HCT116 (cell line): ENCODE results near the gene TNS3. TPM values are rescaled to one million over a fixed set of nuclear protein-coding genes. Genes with fewer than 3 reads are reported as not detected.

Source experiments
- ATAC-seq: fragments of 200-7000 bp; cut with Tn5 transposase; 2 replicates; pipeline ENCODE4 v1.9.1; 2020; ENCODE audit warnings: mild to moderate bottlenecking, moderate library complexity
- BruUV-seq: library from RNA; stranded (reverse); fragments of 400-500 nt; replicated peaks from 2 replicates; lab custom pipeline; 2021; lab: Mats Ljungman, UMichigan
- CTCF ChIA-PET: fragments of 300-600 bp; sonication (Branson Sonifier 250); formaldehyde crosslinking; loops from one replicate; lab custom pipeline; 2021; ENCODE audit warnings: antibody characterized with exemption; lab: Charles Lee
- POLR2A ChIA-PET: fragments of 300-600, 350-600 bp; sonication (Branson Sonifier 250); formaldehyde crosslinking; loops from one replicate; lab custom pipeline; 2021; ENCODE audit warnings: antibody characterized with exemption; lab: Charles Lee
- RAD21 ChIA-PET, 2 experiments: fragments of 300-600 bp; sonication (Branson Sonifier 250); formaldehyde crosslinking; loops; one replicate each; lab custom pipeline; 2023; ENCODE audit warnings: low total read pairs in 2 of 2; ENCODE audit not compliant: uncharacterized antibody in 2 of 2, unreplicated experiment in 2 of 2, low non-redundant PET in 1 of 2; lab: Charles Lee
- DNase-seq: peaks from one replicate; pipeline ENCODE4 v3.0.0-alpha.2; 2010; ENCODE audit warnings: low read depth, low spot score
- H2AFZ ChIP-seq: fragments of 200-600 bp; shearing (Covaris generic), sonication (generic); 2 replicates; pipeline ENCODE4 v1.6.1; 2017; ENCODE audit warnings: low read depth, mixed run types, mixed read lengths, antibody characterized with exemption, low read length; ENCODE audit not compliant: poor library complexity, severe bottlenecking
- H3K27ac ChIP-seq: 2 replicates; pipeline ENCODE4 v1.5.1; 2012; ENCODE audit warnings: low read depth, low read length
- H3K27me3 ChIP-seq: fragments of 200-600 bp; sonication (generic); 2 replicates; pipeline ENCODE4 v1.6.1; 2016; ENCODE audit warnings: mixed run types, low read length, mixed read lengths; ENCODE audit not compliant: insufficient read depth
- H3K36me3 ChIP-seq, 2 experiments: fragments of 200-500 bp in 1 of 2; fragments of 200-600 bp in 1 of 2; sonication (Bioruptor generic) in 1 of 2; sonication (generic) in 1 of 2; 2 replicates each; pipeline versions ENCODE4 v1.5.1 to v1.6.1; 2014 to 2016; ENCODE audit warnings: low read length in 2 of 2, inconsistent platforms in 1 of 2, mixed read lengths in 1 of 2, mixed run types in 1 of 2; ENCODE audit not compliant: insufficient read depth in 2 of 2, control insufficient read depth in 1 of 2
- H3K4me1 ChIP-seq, 2 experiments: fragments of 200-600 bp in 1 of 2; sonication (generic) in 1 of 2; 2 replicates each; pipeline versions ENCODE4 v1.5.1 to v1.6.1; 2012 to 2017; ENCODE audit warnings: low read length in 2 of 2, inconsistent platforms in 1 of 2, mild to moderate bottlenecking in 1 of 2, mixed read lengths in 1 of 2, mixed run types in 1 of 2, moderate library complexity in 1 of 2; ENCODE audit not compliant: insufficient read depth in 2 of 2, control insufficient read depth in 1 of 2
- H3K4me2 ChIP-seq: fragments of 200-600 bp; sonication (generic); 2 replicates; pipeline ENCODE4 v1.6.1; 2017; ENCODE audit warnings: mixed run types, low read length, mixed read lengths
- H3K4me3 ChIP-seq, 2 experiments: fragments of 200-600 bp in 1 of 2; sonication (generic) in 1 of 2; replicated peaks in 1 of 2; 2 replicates each; pipeline ENCODE4 v1.5.1; 2011 to 2016; ENCODE audit warnings: low read length in 2 of 2, control low read depth in 1 of 2, low read depth in 1 of 2, mild to moderate bottlenecking in 1 of 2, mixed read lengths in 1 of 2, mixed run types in 1 of 2
- H3K79me2 ChIP-seq: fragments of 200-600 bp; sonication (generic); 2 replicates; pipeline ENCODE4 v1.6.1; 2017; ENCODE audit warnings: mild to moderate bottlenecking, mixed run types, low read length, moderate library complexity, mixed read lengths; ENCODE audit not compliant: insufficient read depth
- H3K9ac ChIP-seq: fragments of 200-600 bp; sonication (generic); 2 replicates; pipeline ENCODE4 v1.6.1; 2016; ENCODE audit warnings: low read length, mixed read lengths
- H3K9me2 ChIP-seq: fragments of 200-600 bp; sonication (generic), shearing (Covaris generic); 2 replicates; pipeline ENCODE4 v1.6.1; 2017; ENCODE audit warnings: mixed run types, mild to moderate bottlenecking, moderate library complexity; ENCODE audit not compliant: insufficient read depth
- H3K9me3 ChIP-seq, 2 experiments: fragments of 200-500 bp in 1 of 2; fragments of 200-600 bp in 1 of 2; sonication (Bioruptor generic) in 1 of 2; sonication (generic) in 1 of 2; 2 replicates each; pipeline ENCODE4 v1.6.1; 2014 to 2017; ENCODE audit warnings: low read length in 2 of 2, mixed read lengths in 2 of 2, inconsistent platforms in 1 of 2, low read depth in 1 of 2, mild to moderate bottlenecking in 1 of 2, mixed run types in 1 of 2, moderate library complexity in 1 of 2; ENCODE audit not compliant: control insufficient read depth in 1 of 2, insufficient read depth in 1 of 2
- H4K20me1 ChIP-seq: fragments of 200-600 bp; sonication (generic), shearing (Covaris generic); 2 replicates; pipeline ENCODE4 v1.6.1; 2017; ENCODE audit warnings: mixed run types, mild to moderate bottlenecking, moderate library complexity; ENCODE audit not compliant: insufficient read depth
- CBX3 ChIP-seq: IDR thresholded peaks from 2 replicates; pipeline ENCODE4 v1.6.1; 2012; ENCODE audit warnings: low read depth
- CEBPB ChIP-seq: IDR thresholded peaks from 2 replicates; pipeline ENCODE4 v1.6.1; 2012; ENCODE audit warnings: low read depth
- EGR1 ChIP-seq: IDR thresholded peaks from 2 replicates; pipeline ENCODE4 v1.6.1; 2012; ENCODE audit warnings: low read depth
- EZH2 ChIP-seq: fragments of 200-600 bp; sonication (generic); IDR thresholded peaks from 2 replicates; pipeline ENCODE4 v1.6.1; 2017; ENCODE audit warnings: antibody characterized with exemption, mixed run types
- EZH2phosphoT487 ChIP-seq: fragments of 200-600 bp; IDR thresholded peaks from 2 replicates; pipeline ENCODE4 v1.6.1; 2018; ENCODE audit warnings: antibody characterized with exemption, borderline replicate concordance
- FOSL1 ChIP-seq: IDR thresholded peaks from 2 replicates; pipeline ENCODE4 v1.6.1; 2012; ENCODE audit warnings: low read depth
- JUND ChIP-seq: IDR thresholded peaks from 2 replicates; pipeline ENCODE4 v1.6.1; 2012
- MAX ChIP-seq: IDR thresholded peaks from 2 replicates; pipeline ENCODE4 v1.6.1; 2012
- RAD21 ChIP-seq: IDR thresholded peaks from 2 replicates; pipeline ENCODE4 v1.6.1; 2012; ENCODE audit warnings: low read depth, mild to moderate bottlenecking
- SIN3A ChIP-seq: IDR thresholded peaks from 2 replicates; pipeline ENCODE4 v1.6.1; 2012; ENCODE audit warnings: low read depth
- TCF7L2 ChIP-seq: IDR thresholded peaks from 2 replicates; pipeline ENCODE4 v1.7.0; 2011; ENCODE audit warnings: borderline replicate concordance, inconsistent platforms; ENCODE audit not compliant: insufficient read depth, insufficient read length; ENCODE audit errors: extremely low read depth
- YY1 ChIP-seq: IDR thresholded peaks from 2 replicates; pipeline ENCODE4 v1.6.1; 2011; ENCODE audit warnings: low read length, low read depth, moderate library complexity, mild to moderate bottlenecking; ENCODE audit not compliant: insufficient replicate concordance; ENCODE audit errors: extremely low read depth
- ZFX ChIP-seq: fragments of 450-650 bp; IDR thresholded peaks from 2 replicates; pipeline ENCODE4 v1.6.1; 2017
- ZNF274 ChIP-seq: fragments of 200-500 bp; sonication (Bioruptor generic); IDR thresholded peaks from 2 replicates; pipeline ENCODE4 v1.6.1; 2014; ENCODE audit warnings: mild to moderate bottlenecking, low read depth, low read length, inconsistent platforms
- intact Hi-C: fragments of 100-400 bp; cut with micrococcal nuclease; formaldehyde crosslinking; loops from 2 replicates; pipeline ENCODE4 v1.10.0; 2022
- total RNA-seq: library from RNA; stranded (reverse); gene quantifications from one replicate; pipeline ENCODE4 v1.2.1, GENCODE V29; 2021; ENCODE audit not compliant: unreplicated experiment
- TF ChIP-seq, protein P1 (sequence below), 3 experiments: fragments of 200-600 bp in 1 of 3; sonication (generic) in 1 of 3; IDR thresholded peaks in 2 of 3; conservative IDR thresholded peaks in 1 of 3; 2 replicates each; pipeline ENCODE4 v1.5.1; 2012 to 2017; ENCODE audit warnings: low read depth in 2 of 3, low read length in 2 of 3, antibody characterized with exemption in 1 of 3, borderline replicate concordance in 1 of 3, control low read depth in 1 of 3, mild to moderate bottlenecking in 1 of 3, mixed read lengths in 1 of 3, mixed run types in 1 of 3, moderate library complexity in 1 of 3; ENCODE audit not compliant: insufficient read depth in 1 of 3
- TF ChIP-seq, protein P2 (sequence below): IDR thresholded peaks from 2 replicates; pipeline ENCODE4 v1.6.1; 2012; ENCODE audit warnings: low read depth

TNS3 gene
- total RNA-seq, 1 experiment from 2014 or later = 9.1 TPM

DNA sequence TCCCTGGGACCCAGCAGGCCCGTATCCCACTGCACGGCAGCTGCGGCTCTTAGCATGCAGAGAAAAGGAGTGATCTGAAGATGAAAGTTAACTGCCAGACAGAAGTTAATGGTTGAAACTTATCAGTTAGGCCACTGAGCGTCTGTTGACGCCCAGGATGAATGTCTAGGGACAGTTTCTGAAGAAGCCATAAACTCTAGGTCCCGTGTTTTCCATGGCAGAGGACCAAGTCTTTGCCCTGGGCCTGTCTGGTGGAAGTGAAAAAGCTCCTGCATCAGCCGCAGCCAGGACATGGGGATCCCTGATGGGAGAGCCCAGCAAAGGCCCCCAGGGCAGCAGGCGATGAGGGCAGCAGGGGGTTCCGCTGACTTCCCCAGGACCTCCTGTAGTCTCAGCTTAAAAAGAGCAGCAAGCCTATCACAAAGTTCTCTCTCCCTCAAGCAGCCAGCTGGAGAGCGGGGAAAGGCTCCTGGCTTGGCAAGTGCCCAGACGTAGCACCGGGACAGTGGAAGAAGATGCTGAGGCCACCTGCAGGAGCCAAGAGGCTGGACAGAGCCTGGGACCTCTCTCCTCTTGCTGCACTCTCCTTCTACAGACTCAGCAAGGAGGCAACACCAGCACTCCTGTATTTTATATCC is 79.6 kb downstream of the TNS3 start:
- RAD21 ChIA-PET = no interaction called here
- H3K9ac ChIP-seq = no peak overlapping the region
- intact Hi-C loops = no loop called here
- no peak overlapping the region for H3K27ac ChIP-seq
- no peaks in the 10 kb centered on the region for H3K9me2 ChIP-seq
- no peaks in the 10 kb centered on the region for H4K20me1 ChIP-seq
- H2AFZ ChIP-seq = no peak overlapping the region
- no peaks in the 10 kb centered on the region for H3K27me3 ChIP-seq
- DNase-seq (no peak), ATAC-seq (no peak)
- POLR2A ChIA-PET = no interaction called here
- no peak overlapping the region for H3K4me2 ChIP-seq
- H3K9me3 ChIP-seq = no peaks in the 10 kb centered on the region
- no peak for TF ChIP-seq ZFX
- TF ChIP-seq RAD21 = no peak
- TF ChIP-seq CBX3 = no peak
- no peak for TF ChIP-seq ZNF274
- TF ChIP-seq, protein P1, sequence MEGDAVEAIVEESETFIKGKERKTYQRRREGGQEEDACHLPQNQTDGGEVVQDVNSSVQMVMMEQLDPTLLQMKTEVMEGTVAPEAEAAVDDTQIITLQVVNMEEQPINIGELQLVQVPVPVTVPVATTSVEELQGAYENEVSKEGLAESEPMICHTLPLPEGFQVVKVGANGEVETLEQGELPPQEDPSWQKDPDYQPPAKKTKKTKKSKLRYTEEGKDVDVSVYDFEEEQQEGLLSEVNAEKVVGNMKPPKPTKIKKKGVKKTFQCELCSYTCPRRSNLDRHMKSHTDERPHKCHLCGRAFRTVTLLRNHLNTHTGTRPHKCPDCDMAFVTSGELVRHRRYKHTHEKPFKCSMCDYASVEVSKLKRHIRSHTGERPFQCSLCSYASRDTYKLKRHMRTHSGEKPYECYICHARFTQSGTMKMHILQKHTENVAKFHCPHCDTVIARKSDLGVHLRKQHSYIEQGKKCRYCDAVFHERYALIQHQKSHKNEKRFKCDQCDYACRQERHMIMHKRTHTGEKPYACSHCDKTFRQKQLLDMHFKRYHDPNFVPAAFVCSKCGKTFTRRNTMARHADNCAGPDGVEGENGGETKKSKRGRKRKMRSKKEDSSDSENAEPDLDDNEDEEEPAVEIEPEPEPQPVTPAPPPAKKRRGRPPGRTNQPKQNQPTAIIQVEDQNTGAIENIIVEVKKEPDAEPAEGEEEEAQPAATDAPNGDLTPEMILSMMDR (IDR thresholded peaks at IDR 0.05 in 2 of 3, conservative IDR thresholded peaks at IDR 0.05 in 1 of 3; ENCODE audit: borderline replicate concordance in 1 of 3, insufficient read depth in 1 of 3, low read depth in 2 of 3, low read length in 2 of 3) = no peak
- no peak for TF ChIP-seq TCF7L2
- TF ChIP-seq, protein P2, sequence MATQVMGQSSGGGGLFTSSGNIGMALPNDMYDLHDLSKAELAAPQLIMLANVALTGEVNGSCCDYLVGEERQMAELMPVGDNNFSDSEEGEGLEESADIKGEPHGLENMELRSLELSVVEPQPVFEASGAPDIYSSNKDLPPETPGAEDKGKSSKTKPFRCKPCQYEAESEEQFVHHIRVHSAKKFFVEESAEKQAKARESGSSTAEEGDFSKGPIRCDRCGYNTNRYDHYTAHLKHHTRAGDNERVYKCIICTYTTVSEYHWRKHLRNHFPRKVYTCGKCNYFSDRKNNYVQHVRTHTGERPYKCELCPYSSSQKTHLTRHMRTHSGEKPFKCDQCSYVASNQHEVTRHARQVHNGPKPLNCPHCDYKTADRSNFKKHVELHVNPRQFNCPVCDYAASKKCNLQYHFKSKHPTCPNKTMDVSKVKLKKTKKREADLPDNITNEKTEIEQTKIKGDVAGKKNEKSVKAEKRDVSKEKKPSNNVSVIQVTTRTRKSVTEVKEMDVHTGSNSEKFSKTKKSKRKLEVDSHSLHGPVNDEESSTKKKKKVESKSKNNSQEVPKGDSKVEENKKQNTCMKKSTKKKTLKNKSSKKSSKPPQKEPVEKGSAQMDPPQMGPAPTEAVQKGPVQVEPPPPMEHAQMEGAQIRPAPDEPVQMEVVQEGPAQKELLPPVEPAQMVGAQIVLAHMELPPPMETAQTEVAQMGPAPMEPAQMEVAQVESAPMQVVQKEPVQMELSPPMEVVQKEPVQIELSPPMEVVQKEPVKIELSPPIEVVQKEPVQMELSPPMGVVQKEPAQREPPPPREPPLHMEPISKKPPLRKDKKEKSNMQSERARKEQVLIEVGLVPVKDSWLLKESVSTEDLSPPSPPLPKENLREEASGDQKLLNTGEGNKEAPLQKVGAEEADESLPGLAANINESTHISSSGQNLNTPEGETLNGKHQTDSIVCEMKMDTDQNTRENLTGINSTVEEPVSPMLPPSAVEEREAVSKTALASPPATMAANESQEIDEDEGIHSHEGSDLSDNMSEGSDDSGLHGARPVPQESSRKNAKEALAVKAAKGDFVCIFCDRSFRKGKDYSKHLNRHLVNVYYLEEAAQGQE = no peak
- no peak for TF ChIP-seq EZH2
- TF ChIP-seq CEBPB = no peak
- TF ChIP-seq EGR1 = no peak
- no peak for TF ChIP-seq EZH2phosphoT487
- no peak for TF ChIP-seq YY1
- TF ChIP-seq FOSL1 = no peak
- no peak for TF ChIP-seq JUND
- no peak for TF ChIP-seq SIN3A
- TF ChIP-seq MAX = no peak
- peaks cover 4 to 6% of the 10 kb centered on the region in 2 experiments; a peak in 1 of 4 replicates for H3K4me1 ChIP-seq
- no peaks in the 10 kb centered on the region for H3K79me2 ChIP-seq
- CTCF ChIA-PET = no interaction called here
- H3K36me3 ChIP-seq = no peaks in the 10 kb centered on the region
- H3K4me3 ChIP-seq = no peak overlapping the region
- BruUV-seq = no TSS peak
